H1 (cell line): ENCODE data around the gene C19orf18. TPM values are rescaled to one million over a fixed set of nuclear protein-coding genes. Genes with fewer than 3 reads are reported as not detected.

Experiments used
- CTCF ChIA-PET: fragments of 300-600 bp; sonication (Branson Sonifier 250); formaldehyde crosslinking; loops from one replicate; lab custom pipeline; 2021; ENCODE audit not compliant: partially characterized antibody; lab: Charles Lee
- POLR2A ChIA-PET: fragments of 300-600 bp; sonication (Branson Sonifier 250); formaldehyde crosslinking; loops from one replicate; lab custom pipeline; 2021; ENCODE audit warnings: inconsistent platforms; ENCODE audit not compliant: partially characterized antibody; lab: Charles Lee
- DNase-seq, 2 experiments: peaks; one replicate each; pipeline versions ENCODE4 v3.0.0 to v3.0.0-alpha.2; 2010 to 2022; ENCODE audit warnings: low spot score in 2 of 2, low read depth in 1 of 2, mixed read lengths in 1 of 2
- FAIRE-seq: peaks from 2 replicates; lab custom pipeline; 2011; peaks lifted over from hg19 to GRCh38; lab: Jason Lieb, UNC
- H2AFZ ChIP-seq: 2 replicates; pipeline ENCODE4 v1.8.1; 2012; ENCODE audit warnings: low read length, inconsistent platforms
- H2AK5ac ChIP-seq: 2 replicates; pipeline ENCODE4 v1.6.1; 2013; ENCODE audit warnings: low read depth, low read length
- H2BK120ac ChIP-seq: replicated peaks from 2 replicates; pipeline ENCODE3; 2013; ENCODE audit warnings: low read depth, low read length, inconsistent platforms
- H2BK12ac ChIP-seq: 2 replicates; pipeline ENCODE4 v1.6.1; 2013; ENCODE audit warnings: low read depth, low read length
- H2BK15ac ChIP-seq: 2 replicates; pipeline ENCODE4 v1.6.1; 2013; ENCODE audit warnings: low read length
- H2BK20ac ChIP-seq: 2 replicates; pipeline ENCODE4 v1.6.1; 2013; ENCODE audit warnings: low read length
- H2BK5ac ChIP-seq: 2 replicates; pipeline ENCODE4 v1.6.1; 2013; ENCODE audit warnings: low read depth, low read length
- H3K14ac ChIP-seq: 2 replicates; pipeline ENCODE4 v1.6.1; 2013; ENCODE audit warnings: inconsistent platforms; ENCODE audit not compliant: insufficient read length
- H3K18ac ChIP-seq: 2 replicates; pipeline ENCODE4 v1.6.1; 2013; ENCODE audit warnings: low read length; ENCODE audit errors: extremely low read depth
- H3K23ac ChIP-seq: 2 replicates; pipeline ENCODE4 v1.6.1; 2013; ENCODE audit warnings: inconsistent platforms; ENCODE audit not compliant: insufficient read length
- H3K23me2 ChIP-seq: 2 replicates; pipeline ENCODE4 v1.6.1; 2013; ENCODE audit warnings: low read depth, low read length
- H3K27ac ChIP-seq: 2 replicates; pipeline ENCODE4 v1.6.1; 2011; ENCODE audit warnings: low read depth, low read length, inconsistent platforms
- H3K27me3 ChIP-seq, 4 experiments: replicated peaks in 1 of 4; 1 replicate in 1 of 4; 2 replicates in 3 of 4; pipeline versions ENCODE4 v1.6.1 to v1.8.1; 2011 to 2013; ENCODE audit warnings: low read length in 3 of 4, mild to moderate bottlenecking in 3 of 4, inconsistent platforms in 2 of 4, mixed read lengths in 2 of 4, moderate library complexity in 1 of 4; ENCODE audit not compliant: control insufficient read depth in 3 of 4, insufficient read depth in 3 of 4; ENCODE audit errors: extremely low read depth in 1 of 4
- H3K36me3 ChIP-seq, 4 experiments: 2 replicates each; pipeline versions ENCODE4 v1.6.1 to v1.8.1; 2011 to 2013; ENCODE audit warnings: mild to moderate bottlenecking in 4 of 4, low read length in 3 of 4, moderate library complexity in 2 of 4, control low read depth in 1 of 4, inconsistent platforms in 1 of 4; ENCODE audit not compliant: insufficient read depth in 4 of 4, control insufficient read depth in 2 of 4
- H3K4ac ChIP-seq: replicated peaks from 2 replicates; pipeline ENCODE3; 2013; ENCODE audit warnings: low read length, low read depth, mixed read lengths, inconsistent platforms; ENCODE audit not compliant: insufficient read length
- H3K4me1 ChIP-seq, 4 experiments: replicated peaks in 1 of 4; 1 replicate in 1 of 4; 2 replicates in 3 of 4; pipeline versions ENCODE4 v1.6.1 to v1.8.1; 2011 to 2013; ENCODE audit warnings: low read length in 3 of 4, inconsistent platforms in 2 of 4, mixed read lengths in 1 of 4; ENCODE audit not compliant: insufficient read depth in 4 of 4, control insufficient read depth in 3 of 4
- H3K4me2 ChIP-seq, 2 experiments: 2 replicates each; pipeline versions ENCODE4 v1.6.1 to v1.8.1; 2011 to 2013; ENCODE audit warnings: low read depth in 2 of 2, low read length in 2 of 2, control low read depth in 1 of 2, inconsistent platforms in 1 of 2, mild to moderate bottlenecking in 1 of 2; ENCODE audit not compliant: insufficient read depth in 1 of 2
- H3K4me3 ChIP-seq, 4 experiments: fragments of 200-600, 300-600 bp in 1 of 4; sonication (generic), shearing (Covaris generic), sonication (Bioruptor Twin) in 1 of 4; 2 replicates each; pipeline versions ENCODE4 v1.5.1 to v1.8.1; 2011 to 2016; ENCODE audit warnings: low read length in 4 of 4, low read depth in 3 of 4, control low read depth in 2 of 4, inconsistent platforms in 2 of 4, mild to moderate bottlenecking in 2 of 4, mixed read lengths in 1 of 4, moderate library complexity in 1 of 4; ENCODE audit not compliant: insufficient read depth in 2 of 4; ENCODE audit errors: extremely low read depth in 1 of 4
- H3K56ac ChIP-seq: replicated peaks from 2 replicates; pipeline ENCODE3; 2013; ENCODE audit warnings: low read depth, mild to moderate bottlenecking, mixed read lengths, low read length, inconsistent platforms; ENCODE audit not compliant: insufficient read length
- H3K79me1 ChIP-seq: 2 replicates; pipeline ENCODE4 v1.6.1; 2013; ENCODE audit warnings: low read depth, low read length, control low read depth
- H3K79me2 ChIP-seq, 2 experiments: 2 replicates each; pipeline versions ENCODE4 v1.6.1 to v1.8.1; 2012 to 2013; ENCODE audit warnings: low read length in 2 of 2, mild to moderate bottlenecking in 2 of 2, inconsistent platforms in 1 of 2; ENCODE audit not compliant: insufficient read depth in 2 of 2, control insufficient read depth in 1 of 2
- H3K9ac ChIP-seq, 4 experiments: replicated peaks in 1 of 4; 1 replicate in 1 of 4; 2 replicates in 3 of 4; pipeline versions ENCODE4 v1.6.1 to v1.8.1; 2011 to 2013; ENCODE audit warnings: low read depth in 3 of 4, low read length in 3 of 4, control low read depth in 2 of 4, mild to moderate bottlenecking in 2 of 4, moderate library complexity in 2 of 4, inconsistent platforms in 1 of 4; ENCODE audit errors: extremely low read depth in 1 of 4
- H3K9me3 ChIP-seq, 2 experiments: 2 replicates each; pipeline versions ENCODE4 v1.6.1 to v1.8.1; 2012 to 2013; ENCODE audit warnings: mild to moderate bottlenecking in 2 of 2, moderate library complexity in 2 of 2, control low read depth in 1 of 2, inconsistent platforms in 1 of 2, low read depth in 1 of 2, low read length in 1 of 2, mixed read lengths in 1 of 2; ENCODE audit not compliant: insufficient read depth in 2 of 2
- H4K20me1 ChIP-seq, 2 experiments: replicated peaks in 1 of 2; 2 replicates each; pipeline versions ENCODE3 to v1.8.1; 2011 to 2013; ENCODE audit warnings: inconsistent platforms in 2 of 2, low read length in 2 of 2, mild to moderate bottlenecking in 1 of 2; ENCODE audit not compliant: insufficient read depth in 2 of 2, control insufficient read depth in 1 of 2
- H4K5ac ChIP-seq: 2 replicates; pipeline ENCODE4 v1.6.1; 2013; ENCODE audit warnings: low read length, low read depth, mixed read lengths, inconsistent platforms; ENCODE audit not compliant: insufficient read length
- H4K8ac ChIP-seq: 2 replicates; pipeline ENCODE4 v1.8.0; 2013; ENCODE audit warnings: mild to moderate bottlenecking, moderate library complexity, low read length, inconsistent platforms; ENCODE audit not compliant: insufficient read depth; ENCODE audit errors: extremely low read depth
- H4K91ac ChIP-seq: replicated peaks from 2 replicates; pipeline ENCODE3; 2013; ENCODE audit warnings: low read length, mixed read lengths, inconsistent platforms; ENCODE audit not compliant: insufficient read length
- ASH2L ChIP-seq: fragments of 200-600, 300-600 bp; sonication (generic); IDR thresholded peaks from one replicate; pipeline ENCODE4 v1.7.1; 2017; ENCODE audit warnings: low read length
- NANOG ChIP-seq: IDR thresholded peaks from 2 replicates; pipeline ENCODE4 v1.6.1; 2011; ENCODE audit warnings: low read length, low read depth, mild to moderate bottlenecking, inconsistent platforms; ENCODE audit not compliant: insufficient read depth, poor library complexity, severe bottlenecking
- WGBS, 2 experiments: shearing (Covaris generic) in 1 of 2; methylation state at CpG; one replicate each; pipeline versions ENCODE4 v1.1.6 to v1.1.7; 2013 to 2015; ENCODE audit warnings: low lambda C conversion rate in 2 of 2, mixed read lengths in 2 of 2, inconsistent platforms in 1 of 2, low coverage in 1 of 2, missing lambda C conversion rate in 1 of 2; ENCODE audit not compliant: insufficient replicate concordance in 2 of 2, insufficient coverage in 1 of 2, insufficient read length in 1 of 2; ENCODE audit errors: extremely low coverage in 1 of 2, missing lambda C conversion rate in 1 of 2; 5-methylcytosine and 5-hydroxymethylcytosine counted together
- polyA plus RNA-seq, 7 experiments: library from polyadenylated mRNA; depleted of rRNA in 3 of 7; stranded (reverse) in 5 of 7; unstranded in 2 of 7; fragments of >200 nt in 5 of 7; fragments of 200-250 nt in 2 of 7; gene quantifications; 1 replicate in 5 of 7; 2 replicates in 1 of 7; 4 replicates in 1 of 7; pipeline versions ENCODE4 v1.2.1 to v1.2.3, GENCODE V29; 2011 to 2013; ENCODE audit warnings: missing spikeins in 2 of 7, mixed read lengths in 2 of 7
- total RNA-seq: library from RNA; stranded (reverse); fragmentation: NEBNext Ultra II Directional; extraction: Animal tissue kit (Norgen Biotek cat#: 25700); gene quantifications from 2 replicates; pipeline ENCODE4 v1.2.1, GENCODE V29; 2021
- TF ChIP-seq, protein P1 (sequence below): IDR thresholded peaks from 2 replicates; pipeline ENCODE4 v1.6.1; 2012; ENCODE audit warnings: inconsistent platforms

C19orf18 gene
- total and polyA plus RNA-seq, 2 of the 8 experiments (the other 6 are each of a cell fraction or from before 2014, with no cell fraction given), result 0.12 to 0.99 TPM

DNA sequence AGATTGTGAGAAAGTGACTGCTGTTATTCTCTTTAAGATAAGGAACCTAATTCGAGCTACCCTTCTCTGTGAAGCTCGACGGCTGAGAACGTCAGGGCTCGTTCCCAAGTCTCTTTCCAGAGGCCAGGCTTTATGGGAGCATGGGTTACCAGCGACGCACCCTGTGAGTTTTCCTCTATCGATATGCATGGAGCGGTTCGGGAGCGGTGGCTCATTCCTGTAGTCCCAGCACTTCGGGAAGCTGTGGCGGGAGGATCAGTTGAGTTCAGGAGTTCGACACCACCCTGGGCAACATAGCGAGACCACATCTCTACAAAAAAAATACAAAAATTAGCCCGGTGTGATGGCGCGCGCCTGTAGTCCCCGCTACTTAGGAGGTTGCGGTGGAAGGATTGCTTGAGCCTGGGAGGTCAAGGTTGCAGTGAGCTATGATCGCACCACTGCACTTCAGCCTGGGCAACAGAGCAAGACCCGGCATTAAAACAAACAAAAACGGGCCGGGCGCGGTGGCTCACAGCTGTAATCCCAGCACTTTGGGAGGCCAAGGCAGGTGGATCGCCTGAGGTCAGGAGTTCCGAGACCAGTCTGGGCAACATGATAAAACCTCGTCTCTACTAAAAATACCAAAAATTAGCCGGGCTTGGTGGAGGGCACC is 29.0 kb upstream of the C19orf18 start:
- H3K23ac ChIP-seq, result no peak overlapping the region
- POLR2A ChIA-PET, result interaction anchor here (0.6 to 4.2 kb wide), 35 partner anchors 7 to 740 kb away, joined by 3 to 35 read pairs (median 6); partner anchors contain the start of genes ZNF135, ZNF324B, ZNF329 and ZNF417
- H2BK5ac ChIP-seq, result peak overlapping the region; percentile 26; the same call in 1 of the 2 replicates
- FAIRE-seq (no peak), DNase-seq (no peak)
- H3K27me3 ChIP-seq, result no peaks in the 10 kb centered on the region; a peak in 1 of 7 replicates
- CTCF ChIA-PET, result interaction anchor here (0.6 to 1.4 kb wide), 4 partner anchors 8 to 151 kb away, joined by 3 read pairs; no protein-coding TSS in a partner anchor
- peak overlapping the region in 3 of 4 experiments; percentile 88 to 98 (median 96); a peak in 6 of 7 replicates for H3K9ac ChIP-seq
- H2AK5ac ChIP-seq, result no peak overlapping the region
- H2AFZ ChIP-seq, result peak overlapping the region; percentile 70
- H2BK12ac ChIP-seq, result peak overlapping the region; percentile 96; the same call in 1 of the 2 replicates
- H3K4me3 ChIP-seq, result peak overlapping the region; percentile 77 to 97 (median 84)
- H4K5ac ChIP-seq, result peak overlapping the region; percentile 80
- peak overlapping the region; percentile 85 for H3K18ac ChIP-seq
- WGBS, 2 experiments, result 60% methylated on average over 31 of the region's 31 CpGs; no CpG with 5 or more reads in 1 of the 2 experiments
- H4K91ac ChIP-seq, result peak overlapping the region; percentile 78
- H2BK20ac ChIP-seq, result 0 out of 2 replicates have a peak overlapping the region, but pooled peaks have one; percentile 18
- peaks cover 0 to 5% (median under 1%) of the 10 kb centered on the region in 4 experiments; a peak in 2 of 7 replicates for H3K4me1 ChIP-seq
- H3K4ac ChIP-seq, result peak overlapping the region; percentile 32
- H3K27ac ChIP-seq, result peak overlapping the region; percentile 87
- TF ChIP-seq, protein P1, sequence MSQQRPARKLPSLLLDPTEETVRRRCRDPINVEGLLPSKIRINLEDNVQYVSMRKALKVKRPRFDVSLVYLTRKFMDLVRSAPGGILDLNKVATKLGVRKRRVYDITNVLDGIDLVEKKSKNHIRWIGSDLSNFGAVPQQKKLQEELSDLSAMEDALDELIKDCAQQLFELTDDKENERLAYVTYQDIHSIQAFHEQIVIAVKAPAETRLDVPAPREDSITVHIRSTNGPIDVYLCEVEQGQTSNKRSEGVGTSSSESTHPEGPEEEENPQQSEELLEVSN, result peak; percentile 9; the same call in 1 of the 2 replicates
- TF ChIP-seq NANOG (no peak), ASH2L (peak; percentile 36)
- H3K56ac ChIP-seq, result peak overlapping the region; percentile 34
- no peaks in the 10 kb centered on the region for H4K20me1 ChIP-seq
- peaks cover 4% of the 10 kb centered on the region for H3K23me2 ChIP-seq
- 0 out of 2 replicates have a peak overlapping the region, but pooled peaks have one; percentile 31 for H2BK15ac ChIP-seq
- peaks cover 20 to 28% of the 10 kb centered on the region in 2 experiments for H3K9me3 ChIP-seq
- H3K4me2 ChIP-seq, result peak overlapping the region; percentile 79 to 82
- H3K79me1 ChIP-seq, result peaks cover 15% of the 10 kb centered on the region
- peaks cover 14 to 57% (median 38%) of the 10 kb centered on the region in 4 experiments for H3K36me3 ChIP-seq
- peak overlapping the region; percentile 15 for H2BK120ac ChIP-seq
- H4K8ac ChIP-seq, result peak overlapping the region; percentile 98
- peaks cover 0 to 46% of the 10 kb centered on the region in 2 experiments; a peak in 3 of 4 replicates for H3K79me2 ChIP-seq
- peak overlapping the region; percentile 27 for H3K14ac ChIP-seq
